ENCODE measurements around the gene CCR4. TPM values are rescaled to one million over a fixed set of nuclear protein-coding genes. Genes with fewer than 3 reads are reported as not detected.

The CCR4 gene
- total and polyA plus RNA-seq, 7 donors, result 0.03 to 0.10 TPM; not detected in 5

DNA sequence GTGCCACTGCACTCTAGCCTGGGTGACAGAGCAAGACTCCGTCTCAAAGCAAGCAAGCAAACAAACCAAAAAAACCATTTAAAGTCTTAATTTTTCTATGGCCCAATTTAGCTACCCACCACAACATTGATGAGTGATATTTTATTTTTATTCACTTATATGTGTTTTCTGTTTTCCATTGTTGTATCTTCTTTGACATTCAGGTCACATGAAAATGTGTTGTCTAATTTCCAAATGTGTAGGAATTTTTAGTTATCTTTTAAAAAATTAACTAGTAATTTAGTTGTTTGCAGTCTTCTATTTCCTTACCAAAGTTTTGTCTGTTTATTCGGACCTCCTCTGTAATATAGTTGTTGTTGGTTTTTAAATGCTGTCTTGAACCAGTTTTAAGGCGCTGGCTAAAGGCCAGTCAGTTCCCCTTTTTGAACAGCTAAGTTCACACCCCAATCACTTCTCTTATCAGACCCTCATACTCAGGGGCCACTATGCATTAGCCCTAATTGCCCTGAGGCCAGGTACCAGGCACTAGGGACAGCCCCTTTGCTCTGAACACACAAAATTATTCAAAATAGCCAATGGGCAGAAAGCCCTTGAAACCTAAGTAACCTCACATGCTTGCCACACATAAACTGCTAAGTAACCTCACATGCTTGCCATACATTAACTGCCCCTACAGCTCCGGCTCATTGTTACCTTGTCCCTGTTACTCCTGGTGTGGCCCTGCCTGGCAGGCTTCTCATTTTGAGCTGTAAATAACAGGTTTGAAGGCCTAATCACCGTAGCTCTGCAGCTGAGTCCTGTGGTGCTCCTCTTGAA lies 4.3 kb upstream of the CCR4 start:
- intact Hi-C loops (cut with DNase I), result no loop called here
- TF ChIP-seq, protein P1, sequence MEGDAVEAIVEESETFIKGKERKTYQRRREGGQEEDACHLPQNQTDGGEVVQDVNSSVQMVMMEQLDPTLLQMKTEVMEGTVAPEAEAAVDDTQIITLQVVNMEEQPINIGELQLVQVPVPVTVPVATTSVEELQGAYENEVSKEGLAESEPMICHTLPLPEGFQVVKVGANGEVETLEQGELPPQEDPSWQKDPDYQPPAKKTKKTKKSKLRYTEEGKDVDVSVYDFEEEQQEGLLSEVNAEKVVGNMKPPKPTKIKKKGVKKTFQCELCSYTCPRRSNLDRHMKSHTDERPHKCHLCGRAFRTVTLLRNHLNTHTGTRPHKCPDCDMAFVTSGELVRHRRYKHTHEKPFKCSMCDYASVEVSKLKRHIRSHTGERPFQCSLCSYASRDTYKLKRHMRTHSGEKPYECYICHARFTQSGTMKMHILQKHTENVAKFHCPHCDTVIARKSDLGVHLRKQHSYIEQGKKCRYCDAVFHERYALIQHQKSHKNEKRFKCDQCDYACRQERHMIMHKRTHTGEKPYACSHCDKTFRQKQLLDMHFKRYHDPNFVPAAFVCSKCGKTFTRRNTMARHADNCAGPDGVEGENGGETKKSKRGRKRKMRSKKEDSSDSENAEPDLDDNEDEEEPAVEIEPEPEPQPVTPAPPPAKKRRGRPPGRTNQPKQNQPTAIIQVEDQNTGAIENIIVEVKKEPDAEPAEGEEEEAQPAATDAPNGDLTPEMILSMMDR (IDR thresholded peaks at IDR 0.05), result no peak
- Histone ChIP-seq H3K4me1 (no peaks in the 10 kb centered on the region), H3K36me3 (ENCODE audit: insufficient read depth in 1 of 2, low read depth in 1 of 2) (no peaks in the 10 kb centered on the region), H3K27me3 (ENCODE audit: insufficient read depth in 3 of 3, low read length in 2 of 3) (no peaks in the 10 kb centered on the region), H3K4me3 (no peak overlapping the region), H3K27ac (no peak overlapping the region), H3K9me3 (no peaks in the 10 kb centered on the region)
- DNase-seq (no peak), ATAC-seq (no peak)
- 81 to 87% (median 81%) methylated on average over 5 of the region's 5 CpGs for WGBS, 3 donors

DNA sequence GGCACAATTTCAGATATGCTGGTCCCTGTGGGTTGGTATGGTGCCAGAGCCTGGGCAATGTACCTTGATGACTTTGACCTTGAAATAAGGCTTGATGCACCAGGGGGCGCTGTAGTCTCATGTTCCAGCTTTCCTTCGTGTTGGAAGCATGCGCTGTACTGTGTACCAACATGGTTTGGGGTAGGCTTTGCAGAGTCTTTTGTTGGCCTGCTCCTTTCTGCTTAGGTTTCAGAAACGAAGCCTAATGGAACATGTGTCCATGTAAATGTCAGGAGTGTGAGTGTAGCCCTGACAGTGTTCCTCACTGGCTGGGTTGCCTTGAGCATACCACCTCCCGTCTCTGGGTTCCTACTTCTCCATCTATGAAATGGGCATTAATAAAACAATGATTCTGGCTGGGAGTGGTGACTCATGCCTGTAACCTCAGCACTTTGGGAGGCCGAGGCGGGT lies 3.6 kb upstream of the CCR4 start:
- H3K4me3 ChIP-seq, result no peak overlapping the region
- H3K36me3 ChIP-seq (ENCODE audit: insufficient read depth in 1 of 2, low read depth in 1 of 2), result no peaks in the 10 kb centered on the region
- TF ChIP-seq, protein P1 (IDR thresholded peaks at IDR 0.05), result peak; percentile 39
- DNase-seq (peak; percentile 59 to 73), ATAC-seq (peak in 1 of 4 donors; percentile 49)
- intact Hi-C loops (cut with DNase I), result no loop called here
- H3K27me3 ChIP-seq (ENCODE audit: insufficient read depth in 3 of 3, low read length in 2 of 3), result no peaks in the 10 kb centered on the region
- H3K27ac ChIP-seq, result no peak overlapping the region
- WGBS, 3 donors, result 42 to 44% (median 43%) methylated on average over 7 of the region's 7 CpGs
- H3K4me1 ChIP-seq, result no peaks in the 10 kb centered on the region
- H3K9me3 ChIP-seq, result no peaks in the 10 kb centered on the region

DNA sequence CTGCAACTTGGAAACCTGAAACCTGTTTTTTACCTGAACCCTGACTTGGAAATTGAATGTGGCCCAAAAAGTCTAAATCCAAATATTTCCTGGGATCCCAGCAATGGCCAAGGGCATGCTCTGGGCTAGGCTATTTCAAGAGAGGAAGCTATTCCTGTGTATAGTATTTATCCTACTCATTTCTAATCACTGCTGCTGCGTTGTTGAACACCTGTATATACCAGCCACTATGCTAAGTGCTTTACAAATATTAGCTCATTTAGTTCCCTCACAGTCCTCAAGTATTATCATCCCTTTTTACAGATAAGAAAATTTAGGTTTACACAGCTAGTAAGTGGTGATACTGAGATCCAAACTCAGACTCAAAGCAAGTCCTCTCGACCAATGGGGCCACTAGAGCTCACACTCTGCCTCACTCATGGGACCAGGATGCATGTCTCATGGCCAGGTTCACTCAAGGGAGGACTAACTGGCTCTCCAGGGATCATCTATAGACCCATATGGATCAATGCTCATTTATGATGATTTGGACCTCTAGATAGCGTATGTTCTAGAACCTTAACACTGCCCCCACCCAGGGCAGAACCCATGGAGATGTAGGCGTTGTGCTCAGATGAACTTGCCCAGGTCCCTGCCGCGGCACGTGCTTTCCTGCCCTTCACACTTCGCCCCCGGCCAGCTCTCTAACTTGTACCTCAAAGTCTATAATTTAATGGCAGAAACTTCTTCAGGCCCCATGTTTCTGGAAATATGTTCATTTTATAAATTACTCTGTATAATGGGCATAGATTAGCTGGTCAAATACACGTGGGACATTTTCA lies 2.6 kb upstream of the CCR4 start:
- H3K27ac ChIP-seq, result no peak overlapping the region
- no peak overlapping the region for H3K4me3 ChIP-seq
- ATAC-seq (no peak), DNase-seq (no peak)
- no peaks in the 10 kb centered on the region for H3K27me3 ChIP-seq (ENCODE audit: insufficient read depth in 3 of 3, low read length in 2 of 3)
- H3K36me3 ChIP-seq (ENCODE audit: insufficient read depth in 1 of 2, low read depth in 1 of 2), result no peaks in the 10 kb centered on the region
- 90 to 95% (median 90%) methylated on average over 10 of the region's 10 CpGs for WGBS, 3 donors
- intact Hi-C loops (cut with DNase I), result no loop called here
- no peaks in the 10 kb centered on the region for H3K4me1 ChIP-seq
- TF ChIP-seq, protein P1 (IDR thresholded peaks at IDR 0.05), result no peak
- H3K9me3 ChIP-seq, result no peaks in the 10 kb centered on the region

DNA sequence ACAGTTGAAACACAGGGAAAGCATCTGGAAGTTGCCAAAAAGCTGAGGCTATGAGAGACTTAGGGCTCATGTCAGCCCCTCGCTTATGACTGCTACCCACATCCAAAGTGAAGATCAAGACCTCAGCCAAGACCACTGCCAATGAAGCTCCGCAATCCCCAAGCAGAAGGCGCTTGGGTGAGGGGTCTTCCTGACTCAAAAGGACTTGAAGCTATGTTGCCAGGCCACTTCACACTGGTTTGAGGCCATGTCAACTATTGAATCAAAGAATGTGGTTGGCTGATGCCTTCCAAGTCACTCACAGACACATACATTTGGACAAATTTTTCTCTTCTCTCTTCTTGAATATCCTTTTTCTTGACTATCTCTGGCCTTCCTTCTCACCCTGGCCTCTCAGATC lies 928 bp upstream of the CCR4 start:
- Histone ChIP-seq H3K4me3 (no peak overlapping the region), H3K27me3 (ENCODE audit: insufficient read depth in 3 of 3, low read length in 2 of 3) (no peaks in the 10 kb centered on the region), H3K36me3 (ENCODE audit: insufficient read depth in 1 of 2, low read depth in 1 of 2) (no peaks in the 10 kb centered on the region), H3K9me3 (no peaks in the 10 kb centered on the region), H3K27ac (no peak overlapping the region), H3K4me1 (no peaks in the 10 kb centered on the region)
- ATAC-seq (no peak), DNase-seq (no peak)
- TF ChIP-seq, protein P1 (IDR thresholded peaks at IDR 0.05), result no peak
- intact Hi-C loops (cut with DNase I), result loop anchor here in 1 of 2 donors (5.0 kb wide), 1 partner anchor 422 kb away; no protein-coding TSS in a partner anchor
- 91 to 97% (median 94%) methylated on average over 3 of the region's 3 CpGs for WGBS, 3 donors
